ENCODE measurements around the gene VSTM5.

- TF ChIP-seq POLR2AphosphoS5 (IDR thresholded peaks at IDR 0.05; ENCODE audit: low read depth, low read length) (no peak), POLR2A (IDR thresholded peaks at IDR 0.05; ENCODE audit: low read depth, low read length) (no peak)
These were observed 25.2 kb upstream of the VSTM5 start for GRCh38 chr11:93875637-93876036.
